B cell (primary cell): Measurements from ENCODE around the gene IRF2BPL. TPM values are rescaled to one million over a fixed set of nuclear protein-coding genes. Genes with fewer than 3 reads are reported as not detected.

Experiments used
- ATAC-seq: fragments of 200-7000 bp; cut with Tn5 transposase; one replicate; pipeline ENCODE4 v1.10.0; 2021; ENCODE audit warnings: low read depth, mild to moderate bottlenecking, moderate number of reproducible peaks, moderate library complexity
- CTCF ChIA-PET: fragments of 350-600 bp; sonication (Branson Sonifier 250); formaldehyde crosslinking; loops from one replicate; lab custom pipeline; 2021; ENCODE audit warnings: antibody characterized with exemption, inconsistent platforms; lab: Charles Lee
- POLR2A ChIA-PET: fragments of 350-600 bp; sonication (Branson Sonifier 250); formaldehyde crosslinking; loops from one replicate; lab custom pipeline; 2021; ENCODE audit warnings: antibody characterized with exemption; lab: Charles Lee
- DNase-seq: peaks from one replicate; pipeline ENCODE4 v3.0.0; 2013
- H2AFZ ChIP-seq: 2 replicates; pipeline ENCODE4 v1.6.1; 2012; ENCODE audit warnings: mild to moderate bottlenecking, low read depth, low read length; ENCODE audit not compliant: insufficient read depth, poor library complexity, severe bottlenecking
- H3K27ac ChIP-seq, 2 donors: 1 replicate in 1 of 2; 2 replicates in 1 of 2; pipeline ENCODE4 v1.5.1; 2012 to 2013; ENCODE audit warnings: low read length in 2 of 2, mild to moderate bottlenecking in 2 of 2, moderate library complexity in 1 of 2
- H3K27me3 ChIP-seq, 4 experiments: fragments of 200-600 bp in 1 of 4; sonication (generic) in 1 of 4; replicated peaks in 1 of 4; 1 replicate in 2 of 4; 2 replicates in 2 of 4; pipeline versions ENCODE4 v1.6.1 to v1.7.0; 2013 to 2016; ENCODE audit warnings: low read length in 3 of 4, mild to moderate bottlenecking in 2 of 4, mixed read lengths in 1 of 4, moderate library complexity in 1 of 4; ENCODE audit not compliant: insufficient read depth in 4 of 4, control insufficient read depth in 3 of 4; ENCODE audit errors: control extremely low read depth in 1 of 4
- H3K36me3 ChIP-seq, 2 experiments: replicated peaks in 1 of 2; 1 replicate in 1 of 2; 2 replicates in 1 of 2; pipeline versions ENCODE4 v1.6.1 to v1.7.1; 2013; ENCODE audit warnings: low read length in 1 of 2; ENCODE audit not compliant: insufficient read depth in 2 of 2, control insufficient read depth in 1 of 2; ENCODE audit errors: control extremely low read depth in 1 of 2, extremely low read depth in 1 of 2
- H3K4me1 ChIP-seq, 2 donors: fragments of 200-600 bp in 1 of 2; sonication (generic) in 1 of 2; 1 replicate in 1 of 2; 2 replicates in 1 of 2; pipeline versions ENCODE4 v1.5.1 to v1.6.1; 2013 to 2017; ENCODE audit warnings: low read length in 2 of 2; ENCODE audit not compliant: control insufficient read depth in 2 of 2, insufficient read depth in 2 of 2
- H3K4me2 ChIP-seq: replicated peaks from 2 replicates; pipeline ENCODE3; 2012; ENCODE audit warnings: mild to moderate bottlenecking, low read depth, low read length; ENCODE audit not compliant: poor library complexity, severe bottlenecking
- H3K4me3 ChIP-seq, 5 experiments: fragments of 200-600 bp in 1 of 5; sonication (generic) in 1 of 5; 1 replicate in 3 of 5; 2 replicates in 2 of 5; pipeline versions ENCODE4 v1.5.1 to v1.7.0; 2011 to 2016; ENCODE audit warnings: low read length in 4 of 5, mild to moderate bottlenecking in 4 of 5, low read depth in 2 of 5, control low read depth in 1 of 5, moderate library complexity in 1 of 5; ENCODE audit not compliant: insufficient read depth in 1 of 5; ENCODE audit errors: control extremely low read depth in 1 of 5, extremely low read depth in 1 of 5
- H3K79me2 ChIP-seq: fragments of 200-600 bp; sonication (generic); one replicate; pipeline ENCODE4 v1.6.0; 2016; ENCODE audit warnings: low read length; ENCODE audit not compliant: control insufficient read depth, insufficient read depth
- H3K9ac ChIP-seq: fragments of 200-600 bp; sonication (generic); 2 replicates; pipeline ENCODE4 v1.6.1; 2017; ENCODE audit warnings: mild to moderate bottlenecking, low read length, moderate library complexity
- H3K9me3 ChIP-seq, 3 donors: one replicate each; pipeline versions ENCODE4 v1.6.1 to v1.7.1; 2013; ENCODE audit warnings: low read length in 2 of 3; ENCODE audit not compliant: control insufficient read depth in 2 of 3, insufficient read depth in 1 of 3; ENCODE audit errors: control extremely low read depth in 1 of 3
- H4K20me1 ChIP-seq: 2 replicates; pipeline ENCODE4 v1.6.0; 2012; ENCODE audit warnings: mild to moderate bottlenecking, low read length; ENCODE audit not compliant: insufficient read depth, control insufficient read depth, poor library complexity, severe bottlenecking
- H3K27ac Mint-ChIP-seq: one replicate; pipeline ENCODE4 v1.8.0; 2021; ENCODE audit warnings: mixed read lengths
- H3K27me3 Mint-ChIP-seq: one replicate; pipeline ENCODE4 v1.8.0; 2021; ENCODE audit warnings: mixed read lengths
- H3K4me1 Mint-ChIP-seq: one replicate; pipeline ENCODE4 v1.8.0; 2021; ENCODE audit warnings: mixed read lengths
- H3K4me3 Mint-ChIP-seq: one replicate; pipeline ENCODE4 v1.8.0; 2021; ENCODE audit warnings: mixed read lengths
- H3K9me3 Mint-ChIP-seq: one replicate; pipeline ENCODE4 v1.8.0; 2022; ENCODE audit warnings: mixed read lengths; ENCODE audit not compliant: insufficient read depth
- CTCF ChIP-seq: fragments of 200-600 bp; IDR thresholded peaks from one replicate; pipeline ENCODE4 v1.8.0; 2022; ENCODE audit warnings: antibody characterized with exemption, mild to moderate bottlenecking
- EZH2 ChIP-seq: IDR thresholded peaks from 2 replicates; pipeline ENCODE4 v1.6.1; 2012; ENCODE audit warnings: borderline replicate concordance, low read depth, mild to moderate bottlenecking, moderate library complexity, low read length; ENCODE audit not compliant: insufficient read depth, poor library complexity, severe bottlenecking
- WGBS: methylation state at CpG from one replicate; pipeline ENCODE4 v1.1.5; 2013; ENCODE audit warnings: missing lambda C conversion rate; ENCODE audit not compliant: insufficient coverage; 5-methylcytosine and 5-hydroxymethylcytosine counted together
- intact Hi-C: fragments of 100-400 bp; cut with micrococcal nuclease; formaldehyde crosslinking; loops from one replicate; pipeline ENCODE4 v1.10.0; 2022
- polyA plus RNA-seq: library from polyadenylated mRNA; depleted of rRNA; stranded (reverse); fragments of >200 nt; gene quantifications from 2 replicates; pipeline ENCODE4 v1.2.3, GENCODE V29; 2012
- total RNA-seq, 2 donors: library from RNA; stranded (reverse); fragments of 120-200 nt in 1 of 2; gene quantifications; 1 replicate in 1 of 2; 2 replicates in 1 of 2; pipeline versions ENCODE4 v1.2.3 to v1.2.4, GENCODE V29; 2013 to 2022

The IRF2BPL gene
- total and polyA plus RNA-seq, 2 donors (not counting 1 experiment from before 2014, with no cell fraction given), result 27.9 to 34.0 TPM

- H3K27ac Mint-ChIP-seq, result no peak overlapping the region
- no peaks in the 10 kb centered on the region for H4K20me1 ChIP-seq
- no peak overlapping the region for H3K4me2 ChIP-seq
- WGBS, result 100% methylated on average over 2 of the region's 3 CpGs
- ChIA-PET POLR2A (interaction anchor here (1.6 kb wide), 1 partner anchor 8 kb away, joined by 3 read pairs; no protein-coding TSS in a partner anchor), CTCF (interaction anchor here (0.9 to 1.4 kb wide), 2 partner anchors 61 kb away, joined by 4 to 5 read pairs; no protein-coding TSS in a partner anchor)
- H3K79me2 ChIP-seq, result no peaks in the 10 kb centered on the region
- no peak overlapping the region for H3K4me3 Mint-ChIP-seq
- no peak overlapping the region for H3K27ac ChIP-seq
- DNase-seq, result no peak
- intact Hi-C loops, result no loop called here
- no peak overlapping the region for H2AFZ ChIP-seq
- H3K36me3 ChIP-seq, result no peaks in the 10 kb centered on the region
- no peak for ATAC-seq
- H3K4me1 Mint-ChIP-seq, result peaks cover 6% of the 10 kb centered on the region
- H3K4me3 ChIP-seq, result no peak overlapping the region
- no peaks in the 10 kb centered on the region for H3K27me3 ChIP-seq
- no peaks in the 10 kb centered on the region for H3K9me3 Mint-ChIP-seq
- TF ChIP-seq EZH2 (no peak), CTCF (no peak)
- H3K9ac ChIP-seq, result no peak overlapping the region
- H3K4me1 ChIP-seq, result no peaks in the 10 kb centered on the region
- no peaks in the 10 kb centered on the region for H3K9me3 ChIP-seq
- peaks cover 6% of the 10 kb centered on the region for H3K27me3 Mint-ChIP-seq
These were observed 20.5 kb downstream of the IRF2BPL start for GRCh38 chr14:77007975-77008421.

GRCh38 chr14:77007183-77007974 lies 21.1 kb downstream of the IRF2BPL start:
- no peak overlapping the region for H3K4me2 ChIP-seq
- no peak overlapping the region for H3K9ac ChIP-seq
- TF ChIP-seq EZH2 (no peak), CTCF (no peak)
- H3K79me2 ChIP-seq, result no peaks in the 10 kb centered on the region
- no peak overlapping the region for H3K4me3 Mint-ChIP-seq
- no peaks in the 10 kb centered on the region for H3K4me1 ChIP-seq
- ATAC-seq (no peak), DNase-seq (no peak)
- H3K36me3 ChIP-seq, result no peaks in the 10 kb centered on the region
- intact Hi-C loops, result no loop called here
- H3K4me3 ChIP-seq, result no peak overlapping the region
- H3K9me3 Mint-ChIP-seq, result no peaks in the 10 kb centered on the region
- H3K27me3 Mint-ChIP-seq, result peaks cover 6% of the 10 kb centered on the region
- no peaks in the 10 kb centered on the region for H4K20me1 ChIP-seq
- peaks cover 6% of the 10 kb centered on the region for H3K4me1 Mint-ChIP-seq
- H3K27me3 ChIP-seq, result no peaks in the 10 kb centered on the region
- ChIA-PET CTCF (no interaction called here), POLR2A (interaction anchor here (1.6 kb wide), 1 partner anchor 7 kb away, joined by 3 read pairs; no protein-coding TSS in a partner anchor)
- no peaks in the 10 kb centered on the region for H3K9me3 ChIP-seq
- no peak overlapping the region for H3K27ac ChIP-seq
- WGBS, result 97% methylated on average over 17 of the region's 18 CpGs
- no peak overlapping the region for H2AFZ ChIP-seq
- no peak overlapping the region for H3K27ac Mint-ChIP-seq
